ENCODE results near the gene FOLR3. TPM values are rescaled to one million over a fixed set of nuclear protein-coding genes. Genes with fewer than 3 reads are reported as not detected.

FOLR3 gene
- total RNA-seq: 0.21 TPM in 1 of 2 replicates, not detected in the other

GRCh38 chr11:72135473-72135872 is at the start of gene FOLR3:
TSS of gene FOLR3 (plus strand) at chr11:72135725. CDS start at chr11:72135953, 228 bp downstream.

GRCh38 chr11:72102946-72103753 is 32.4 kb upstream of the FOLR3 start, which contains the start of gene LAMTOR1:
TSS of gene LAMTOR1 (minus strand) at chr11:72103297. CDS start at chr11:72103224, 73 bp downstream.

GRCh38 chr11:72105888-72106287 is 29.6 kb upstream of the FOLR3 start, which contains the start of gene TOMT:
TSS of gene TOMT (plus strand) at chr11:72105924. CDS start at chr11:72105952, 28 bp downstream.

DNA sequence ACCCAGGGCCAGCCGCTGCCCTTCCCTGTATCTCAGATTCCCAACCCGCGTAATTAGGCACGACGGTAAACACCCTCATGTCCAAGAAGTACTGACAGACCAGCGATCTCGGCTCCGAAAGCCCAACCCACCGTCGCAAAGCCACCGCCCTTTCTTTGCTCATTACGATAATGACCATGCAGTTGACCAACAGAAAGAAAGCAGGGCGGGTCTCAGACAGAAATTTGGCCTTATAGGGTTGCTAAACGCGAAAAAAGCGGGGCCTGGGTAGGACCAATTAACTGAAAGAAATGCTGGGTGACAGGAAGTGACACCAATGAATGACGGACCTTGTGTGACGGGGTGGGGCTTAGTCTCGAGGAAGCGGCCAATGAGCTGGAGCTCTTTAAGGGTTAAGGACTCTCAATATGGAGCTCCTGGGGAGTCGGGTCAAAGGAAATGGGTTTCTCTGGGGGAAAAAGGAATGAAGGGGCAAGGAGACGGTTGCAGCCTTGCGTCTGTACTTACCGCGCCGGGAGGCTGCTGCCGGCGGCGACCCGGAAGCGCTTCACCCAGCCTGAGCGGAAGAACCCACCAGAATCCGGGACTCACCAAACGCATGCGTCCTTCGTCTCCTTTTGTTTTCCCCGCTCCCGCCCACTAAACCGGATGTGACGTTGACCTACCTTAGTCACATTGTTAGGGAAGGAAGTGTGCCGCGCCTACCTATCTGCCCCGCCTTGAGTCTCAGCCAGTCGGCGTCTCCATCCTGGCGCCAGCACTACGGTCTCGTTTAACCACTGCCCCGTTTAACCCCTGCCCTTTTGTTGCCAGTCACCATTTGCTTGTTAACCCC is 23.2 kb upstream of the FOLR3 start, which contains the start of gene ANAPC15:
Gene ANAPC15 (minus strand): TSS at position 553 of the 835 bp plus-strand sequence. CDS start 1,419 bp downstream, outside the sequence.

Other genes starting within 250 kb of the FOLR3 start
- 2.2 and 4.7 TPM in 2 replicates for gene XNDC1N, start 207.1 kb upstream of the FOLR3 start, total RNA-seq
- 25.0 and 25.3 TPM in 2 replicates for gene RNF121, start 206.7 kb upstream of the FOLR3 start, total RNA-seq
- 1.2 and 1.9 TPM in 2 replicates for gene IL18BP, start 136.8 kb upstream of the FOLR3 start, total RNA-seq
- gene NUMA1, start 55.2 kb upstream of the FOLR3 start, total RNA-seq: 109 and 146 TPM in 2 replicates
- gene LRRC51, start 54.9 kb upstream of the FOLR3 start, total RNA-seq: 4.6 and 6.1 TPM in 2 replicates
- 139 and 169 TPM in 2 replicates for gene LAMTOR1, start 32.4 kb upstream of the FOLR3 start, total RNA-seq
- gene TOMT, start 29.8 kb upstream of the FOLR3 start, total RNA-seq: not detected in 2 replicates
- 52.9 and 71.1 TPM in 2 replicates for gene ANAPC15, start 23.0 kb upstream of the FOLR3 start, total RNA-seq
- 0.63 TPM in 1 of 2 replicates, not detected in the other for gene FOLR1, start 56.4 kb downstream of the FOLR3 start, total RNA-seq
- gene FOLR2, start 81.1 kb downstream of the FOLR3 start, total RNA-seq: not detected in 2 replicates
- gene INPPL1, start 89.0 kb downstream of the FOLR3 start, total RNA-seq: 26.1 and 37.9 TPM in 2 replicates
- not detected in 2 replicates for gene PHOX2A, start 108.5 kb downstream of the FOLR3 start, total RNA-seq